KBM-7 (cell line): ENCODE measurements around the gene RPL27A.
"Not testable (repeated sequence)": the region's sequence is repeated elsewhere in the genome, so short reads cannot be mapped to it uniquely, and the experiment has no call there.

Experiments
- DNase-seq: peaks from one replicate; pipeline ENCODE4 v3.0.0-alpha.2; 2015
- in situ Hi-C: fragments of 300-500 bp; cut with MboI; formaldehyde crosslinking; loops from 2 replicates; pipeline ENCODE4 v1.14.3; 2020; ENCODE audit warnings: low sequenced_read_pairs, low pct_unique_long_range_greater_than_20kb, mixed read lengths

The RPL27A gene

GRCh38 chr11:8682303-8683114 is at the start of gene RPL27A, which contains the start of gene TRIM66:
Gene RPL27A, plus strand, starts transcription at chr11:8682792. Its CDS starts 22 bp downstream, at chr11:8682814.
Gene TRIM66, minus strand, starts transcription at chr11:8682665. Its CDS starts 10,391 bp downstream, at chr11:8672274.
- DNase-seq = peak; percentile 96
- in situ Hi-C loops = no loop called here

- no peak for DNase-seq
- in situ Hi-C loops = no loop called here
Measured at GRCh38 chr11:8634498-8634897, 48.1 kb upstream of the RPL27A start.

GRCh38 chr11:8636127-8636526 is 46.5 kb upstream of the RPL27A start:
- in situ Hi-C loops = no loop called here
- no peak for DNase-seq

GRCh38 chr11:8638300-8638699 is 44.3 kb upstream of the RPL27A start:
- in situ Hi-C loops = no loop called here
- peak; percentile 4 for DNase-seq

GRCh38 chr11:8639655-8640054 is 42.9 kb upstream of the RPL27A start:
- DNase-seq = no peak

GRCh38 chr11:8640267-8640906 is 42.2 kb upstream of the RPL27A start:
- in situ Hi-C loops = no loop called here
- DNase-seq = no peak

More at GRCh38 chr11:8639655-8640054, 42.9 kb upstream of the RPL27A start:
- in situ Hi-C loops = no loop called here

GRCh38 chr11:8641332-8641731 is 41.3 kb upstream of the RPL27A start:
- in situ Hi-C loops = no loop called here

GRCh38 chr11:8642196-8642841 is 40.3 kb upstream of the RPL27A start:
- DNase-seq = no peak
- in situ Hi-C loops = no loop called here

More at GRCh38 chr11:8641332-8641731, 41.3 kb upstream of the RPL27A start:
- no peak for DNase-seq

- in situ Hi-C loops = no loop called here
- DNase-seq = no peak
Measured at GRCh38 chr11:8646873-8647272, 35.7 kb upstream of the RPL27A start.

- in situ Hi-C loops = no loop called here
- DNase-seq = no peak
Measured at GRCh38 chr11:8649361-8649760, 33.2 kb upstream of the RPL27A start.

GRCh38 chr11:8650401-8650990 is 32.1 kb upstream of the RPL27A start:
- no peak for DNase-seq
- in situ Hi-C loops = no loop called here

- in situ Hi-C loops = no loop called here
- no peak for DNase-seq
Measured at GRCh38 chr11:8652140-8652539, 30.5 kb upstream of the RPL27A start.

- DNase-seq = no peak
- in situ Hi-C loops = no loop called here
Measured at GRCh38 chr11:8654503-8654902, 28.1 kb upstream of the RPL27A start.

- peak; percentile 9 for DNase-seq
- in situ Hi-C loops = no loop called here
Measured at GRCh38 chr11:8656291-8656690, 26.3 kb upstream of the RPL27A start.

- in situ Hi-C loops = no loop called here
- no peak for DNase-seq
Measured at GRCh38 chr11:8658321-8659057, 24.1 kb upstream of the RPL27A start.

GRCh38 chr11:8661001-8661795 is 21.4 kb upstream of the RPL27A start:
- DNase-seq = no peak
- in situ Hi-C loops = no loop called here

- in situ Hi-C loops = no loop called here
- DNase-seq = no peak
Measured at GRCh38 chr11:8665222-8665621, 17.4 kb upstream of the RPL27A start.

- in situ Hi-C loops, DNase-seq: not testable (repeated sequence)
Measured at GRCh38 chr11:8670081-8670480, 12.5 kb upstream of the RPL27A start.
